Osteoblast (primary cell): ENCODE data around the gene SHE. TPM values are rescaled to one million over a fixed set of nuclear protein-coding genes. Genes with fewer than 3 reads are reported as not detected.
A peak's percentile ranks its signal among the peaks of the same experiment; 100 is the strongest.

Source experiments
- DNase-seq: peaks from one replicate; pipeline ENCODE4 v3.0.0; 2011; ENCODE audit warnings: low spot score, mixed read lengths; ENCODE audit not compliant: insufficient read length; ENCODE audit errors: missing footprints
- H2AFZ ChIP-seq: 2 replicates; pipeline ENCODE4 v1.6.0; 2011; ENCODE audit warnings: mild to moderate bottlenecking, low read length
- H3K27ac ChIP-seq: 2 replicates; pipeline ENCODE4 v1.5.1; 2011; ENCODE audit warnings: mild to moderate bottlenecking, low read depth, low read length, moderate library complexity
- H3K27me3 ChIP-seq: 2 replicates; pipeline ENCODE4 v1.6.0; 2012; ENCODE audit warnings: mild to moderate bottlenecking, control low read depth, inconsistent platforms, low read length, moderate library complexity; ENCODE audit not compliant: insufficient read depth
- H3K36me3 ChIP-seq: 2 replicates; pipeline ENCODE4 v1.5.1; 2011; ENCODE audit warnings: mild to moderate bottlenecking, low read length, control low read depth, moderate library complexity; ENCODE audit not compliant: insufficient read depth
- H3K4me1 ChIP-seq: 2 replicates; pipeline ENCODE4 v1.5.1; 2011; ENCODE audit warnings: mild to moderate bottlenecking, low read length, control low read depth, moderate library complexity; ENCODE audit not compliant: insufficient read depth
- H3K4me2 ChIP-seq: 2 replicates; pipeline ENCODE4 v1.6.0; 2011; ENCODE audit warnings: mild to moderate bottlenecking, low read length; ENCODE audit not compliant: insufficient read depth
- H3K4me3 ChIP-seq: fragments of 200-600 bp; sonication (generic); 3 replicates; pipeline ENCODE4 v1.5.1; 2012; ENCODE audit warnings: mild to moderate bottlenecking, low read length, inconsistent platforms; ENCODE audit not compliant: insufficient read depth
- H3K79me2 ChIP-seq: 2 replicates; pipeline ENCODE4 v1.6.0; 2012; ENCODE audit warnings: mild to moderate bottlenecking, low read length, control low read depth, inconsistent platforms; ENCODE audit not compliant: insufficient read depth
- H3K9me3 ChIP-seq: 2 replicates; pipeline ENCODE4 v1.5.1; 2011; ENCODE audit warnings: low read depth, low read length, control low read depth
- H4K20me1 ChIP-seq: 2 replicates; pipeline ENCODE4 v1.6.0; 2012; ENCODE audit warnings: mild to moderate bottlenecking, low read length, control low read depth; ENCODE audit not compliant: insufficient read depth
- CTCF ChIP-seq: IDR thresholded peaks from 2 replicates; pipeline ENCODE4 v1.5.1; 2011; ENCODE audit warnings: mild to moderate bottlenecking, low read depth, low read length, moderate library complexity; ENCODE audit errors: extremely low read depth
- total RNA-seq: library from RNA; depleted of rRNA; stranded (reverse); fragments of >200 nt; gene quantifications from 2 replicates; pipeline ENCODE4 v1.2.3, GENCODE V29; 2012

The SHE gene
- total RNA-seq, 1 donor, result not detected

- no peaks in the 10 kb centered on the region for H3K9me3 ChIP-seq
- no peaks in the 10 kb centered on the region for H3K36me3 ChIP-seq
- no peaks in the 10 kb centered on the region for H3K4me1 ChIP-seq
- no peak overlapping the region for H3K4me3 ChIP-seq
- H2AFZ ChIP-seq, result no peak overlapping the region
- peak; percentile 2 for DNase-seq
- no peaks in the 10 kb centered on the region for H3K27me3 ChIP-seq
- H3K79me2 ChIP-seq, result no peaks in the 10 kb centered on the region
- H4K20me1 ChIP-seq, result no peaks in the 10 kb centered on the region
- H3K4me2 ChIP-seq, result no peak overlapping the region
- no peak for TF ChIP-seq CTCF
- no peak overlapping the region for H3K27ac ChIP-seq
Measured at GRCh38 chr1:154478013-154478412, 24.2 kb downstream of the SHE start.

GRCh38 chr1:154476791-154477190 is 25.4 kb downstream of the SHE start:
- H3K4me2 ChIP-seq, result no peak overlapping the region
- H3K36me3 ChIP-seq, result no peaks in the 10 kb centered on the region
- no peaks in the 10 kb centered on the region for H3K4me1 ChIP-seq
- no peaks in the 10 kb centered on the region for H3K27me3 ChIP-seq
- H3K79me2 ChIP-seq, result no peaks in the 10 kb centered on the region
- H2AFZ ChIP-seq, result no peak overlapping the region
- H3K4me3 ChIP-seq, result no peak overlapping the region
- no peaks in the 10 kb centered on the region for H3K9me3 ChIP-seq
- TF ChIP-seq CTCF, result no peak
- no peak overlapping the region for H3K27ac ChIP-seq
- H4K20me1 ChIP-seq, result no peaks in the 10 kb centered on the region
- no peak for DNase-seq

GRCh38 chr1:154474802-154475201 is 27.4 kb downstream of the SHE start:
- Histone ChIP-seq H3K4me3 (no peak overlapping the region), H3K4me1 (no peaks in the 10 kb centered on the region), H3K9me3 (no peaks in the 10 kb centered on the region), H2AFZ (no peak overlapping the region), H3K27me3 (no peaks in the 10 kb centered on the region), H4K20me1 (no peaks in the 10 kb centered on the region), H3K27ac (no peak overlapping the region), H3K4me2 (no peak overlapping the region), H3K79me2 (no peaks in the 10 kb centered on the region), H3K36me3 (no peaks in the 10 kb centered on the region)
- TF ChIP-seq CTCF, result no peak
- peak; percentile 90 for DNase-seq

GRCh38 chr1:154471304-154471703 is 30.9 kb downstream of the SHE start:
- Histone ChIP-seq H3K27ac (no peak overlapping the region), H2AFZ (no peak overlapping the region), H3K4me2 (no peak overlapping the region), H3K4me3 (no peak overlapping the region), H3K36me3 (no peaks in the 10 kb centered on the region), H3K9me3 (no peaks in the 10 kb centered on the region), H3K79me2 (no peaks in the 10 kb centered on the region), H3K4me1 (no peaks in the 10 kb centered on the region), H4K20me1 (no peaks in the 10 kb centered on the region), H3K27me3 (no peaks in the 10 kb centered on the region)
- no peak for TF ChIP-seq CTCF
- no peak for DNase-seq
